ENCODE data around the gene MZT2A.
"Not testable (repeated sequence)": the region's sequence is repeated elsewhere in the genome, so short reads cannot be mapped to it uniquely, and the experiment has no call there.

MZT2A gene

GRCh38 chr2:131492015-131492417, at the start of gene MZT2A:
Gene MZT2A, minus strand, starts transcription at chr2:131492397. Its CDS starts 21 bp downstream, at chr2:131492376.
- DNase-seq (ENCODE audit: low spot score) = not testable (repeated sequence)

GRCh38 chr2:131538856-131539255, 46.7 kb upstream of the MZT2A start:
- not testable (repeated sequence) for DNase-seq (ENCODE audit: low spot score)

GRCh38 chr2:131536841-131537240, 44.6 kb upstream of the MZT2A start:
- not testable (repeated sequence) for DNase-seq (ENCODE audit: low spot score)

GRCh38 chr2:131535951-131536826, 44.0 kb upstream of the MZT2A start:
- not testable (repeated sequence) for DNase-seq (ENCODE audit: low spot score)

- DNase-seq (ENCODE audit: low spot score) = no peak
These were observed 43.3 kb upstream of the MZT2A start for GRCh38 chr2:131535526-131535925.

- DNase-seq (ENCODE audit: low spot score) = not testable (repeated sequence)
These were observed 42.8 kb upstream of the MZT2A start for GRCh38 chr2:131534965-131535364.

- DNase-seq (ENCODE audit: low spot score) = not testable (repeated sequence)
These were observed 42.1 kb upstream of the MZT2A start for GRCh38 chr2:131534317-131534672.

- not testable (repeated sequence) for DNase-seq (ENCODE audit: low spot score)
These were observed 41.6 kb upstream of the MZT2A start for GRCh38 chr2:131533609-131534316.

- not testable (repeated sequence) for DNase-seq (ENCODE audit: low spot score)
These were observed 40.8 kb upstream of the MZT2A start for GRCh38 chr2:131532723-131533608.

GRCh38 chr2:131531547-131532185, 39.5 kb upstream of the MZT2A start:
- DNase-seq (ENCODE audit: low spot score) = not testable (repeated sequence)

GRCh38 chr2:131530626-131531344, 38.6 kb upstream of the MZT2A start:
- DNase-seq (ENCODE audit: low spot score) = not testable (repeated sequence)

- DNase-seq (ENCODE audit: low spot score) = not testable (repeated sequence)
These were observed 37.8 kb upstream of the MZT2A start for GRCh38 chr2:131529864-131530445.

- DNase-seq (ENCODE audit: low spot score) = not testable (repeated sequence)
These were observed 37.0 kb upstream of the MZT2A start for GRCh38 chr2:131528981-131529863.

- peak; percentile 36 for DNase-seq (ENCODE audit: low spot score)
These were observed 35.2 kb upstream of the MZT2A start, which contains the start of gene CCDC74A for GRCh38 chr2:131527131-131528001. Gene CCDC74A, plus strand, starts transcription at chr2:131527888. Its CDS starts 83 bp downstream, at chr2:131527971.

GRCh38 chr2:131525256-131525655, 33.1 kb upstream of the MZT2A start:
- not testable (repeated sequence) for DNase-seq (ENCODE audit: low spot score)

GRCh38 chr2:131521961-131522781, 30.0 kb upstream of the MZT2A start:
- no peak for DNase-seq (ENCODE audit: low spot score)

- not testable (repeated sequence) for DNase-seq (ENCODE audit: low spot score)
These were observed 29.3 kb upstream of the MZT2A start for GRCh38 chr2:131521524-131521923.

Data from globus pallidus (tissue), 1 donor.